Measurements from ENCODE around the gene EPOP. TPM values are rescaled to one million over a fixed set of nuclear protein-coding genes. Genes with fewer than 3 reads are reported as not detected.
A peak's percentile ranks its signal among the peaks of the same experiment; 100 is the strongest.

Gene EPOP
- total and polyA plus RNA-seq, 2 of the 13 experiments (the other 11 are each of a cell fraction or from before 2014, with no cell fraction given) = 14.7 to 37.8 TPM

- TF ChIP-seq NONO (IDR thresholded peaks at IDR 0.05) = no peak
- TF ChIP-seq NONO (CRISPR knock-in tag; conservative IDR thresholded peaks at IDR 0.05) = peak; percentile 11; the same call in 1 of the 2 replicates
- peak; percentile 0; the same call in 1 of the 2 replicates for TF ChIP-seq ZNF740 (CRISPR knock-in tag; IDR thresholded peaks at IDR 0.05)
- peak; percentile 61 for TF ChIP-seq POLR2G (IDR thresholded peaks at IDR 0.05; ENCODE audit: low read depth, low read length)
- TF ChIP-seq ZNF407 (CRISPR knock-in tag; IDR thresholded peaks at IDR 0.05; ENCODE audit: not compliant biosample characterization) = peak; percentile 19
- TF ChIP-seq ZBTB34 (CRISPR knock-in tag; IDR thresholded peaks at IDR 0.05) = 0 out of 2 replicates have a peak, but pooled peaks have one; percentile 32
- 0 out of 2 replicates have a peak, but pooled peaks have one; percentile 70 for TF ChIP-seq MTF2 (CRISPR knock-in tag; IDR thresholded peaks at IDR 0.05; ENCODE audit: borderline replicate concordance)
- TF ChIP-seq UBTF (CRISPR knock-in tag; IDR thresholded peaks at IDR 0.05) = peak; percentile 18; the same call in 1 of the 2 replicates
- TF ChIP-seq HNF4A (CRISPR knock-in tag; IDR thresholded peaks at IDR 0.05) = peak; percentile 40
- TF ChIP-seq LCORL (IDR thresholded peaks at IDR 0.05) = no peak
- TF ChIP-seq LCORL (CRISPR knock-in tag; IDR thresholded peaks at IDR 0.05) = peak; percentile 59; the same call in 1 of the 2 replicates
These were observed 2.6 kb downstream of the EPOP start (continued) for GRCh38 chr17:38671939-38672720.
